ENCODE results near the gene EME2. TPM values are rescaled to one million over a fixed set of nuclear protein-coding genes. Genes with fewer than 3 reads are reported as not detected.
A peak's percentile ranks its signal among the peaks of the same experiment; 100 is the strongest.

Gene EME2
- total RNA-seq, 1 donor from 2014 or later, result 15.3 TPM

DNA sequence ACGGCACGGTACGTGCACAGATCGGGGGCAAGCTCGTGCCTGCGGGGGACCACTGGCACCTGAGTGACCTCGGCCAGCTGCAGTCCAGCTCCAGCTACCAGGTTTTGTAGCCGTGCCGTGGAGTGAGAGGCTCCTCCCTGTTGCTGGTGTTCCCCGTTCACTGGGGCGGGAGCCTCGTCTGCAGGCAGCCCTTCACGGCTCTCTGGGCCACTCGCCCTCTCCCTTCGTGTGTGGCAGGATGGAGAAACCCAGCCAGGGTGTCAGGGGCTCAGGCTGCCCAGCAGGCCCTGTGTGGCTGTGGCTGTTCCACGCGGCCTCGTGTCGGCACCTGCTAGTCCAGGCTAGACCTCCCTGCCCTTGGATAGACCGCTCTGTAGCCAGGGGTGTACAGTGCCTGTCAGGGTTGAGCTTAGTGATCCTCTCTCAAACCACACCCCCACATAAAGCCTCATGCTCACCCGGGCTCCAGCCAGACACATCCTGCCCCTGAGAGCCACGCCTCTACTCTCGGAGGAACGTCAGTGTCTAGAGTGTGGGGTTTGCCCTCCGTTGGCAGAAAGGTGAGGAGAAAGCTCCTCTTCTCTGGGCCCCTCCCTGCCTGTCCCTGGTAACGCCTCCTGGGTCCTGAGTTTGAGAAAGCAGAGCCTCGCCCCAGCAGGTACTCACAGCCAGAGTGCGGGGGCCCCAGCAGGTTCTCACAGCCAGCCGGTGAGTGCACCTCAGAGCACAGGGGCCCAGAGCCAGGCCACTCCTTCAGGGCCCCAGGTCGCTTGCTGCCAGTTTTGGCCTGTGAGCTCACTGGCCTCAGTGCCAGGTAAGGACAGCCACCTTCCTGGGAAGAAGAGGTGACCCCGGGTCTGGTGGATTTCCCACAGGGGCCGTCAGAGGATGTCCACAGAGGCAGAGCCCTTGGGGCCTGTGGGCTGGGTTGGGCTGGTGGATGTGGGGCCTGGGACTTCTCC, 29.0 kb upstream of the EME2 start:
- ATAC-seq, result no peak
- DNase-seq (ENCODE audit: low spot score), result peak; percentile 54
- intact Hi-C loops (cut with DNase I), result no loop called here

- intact Hi-C loops (cut with DNase I), result no loop called here
- ATAC-seq (no peak), DNase-seq (ENCODE audit: low spot score) (peak; percentile 41)
These were observed 28.2 kb upstream of the EME2 start for GRCh38 chr16:1744338-1744840.

DNA sequence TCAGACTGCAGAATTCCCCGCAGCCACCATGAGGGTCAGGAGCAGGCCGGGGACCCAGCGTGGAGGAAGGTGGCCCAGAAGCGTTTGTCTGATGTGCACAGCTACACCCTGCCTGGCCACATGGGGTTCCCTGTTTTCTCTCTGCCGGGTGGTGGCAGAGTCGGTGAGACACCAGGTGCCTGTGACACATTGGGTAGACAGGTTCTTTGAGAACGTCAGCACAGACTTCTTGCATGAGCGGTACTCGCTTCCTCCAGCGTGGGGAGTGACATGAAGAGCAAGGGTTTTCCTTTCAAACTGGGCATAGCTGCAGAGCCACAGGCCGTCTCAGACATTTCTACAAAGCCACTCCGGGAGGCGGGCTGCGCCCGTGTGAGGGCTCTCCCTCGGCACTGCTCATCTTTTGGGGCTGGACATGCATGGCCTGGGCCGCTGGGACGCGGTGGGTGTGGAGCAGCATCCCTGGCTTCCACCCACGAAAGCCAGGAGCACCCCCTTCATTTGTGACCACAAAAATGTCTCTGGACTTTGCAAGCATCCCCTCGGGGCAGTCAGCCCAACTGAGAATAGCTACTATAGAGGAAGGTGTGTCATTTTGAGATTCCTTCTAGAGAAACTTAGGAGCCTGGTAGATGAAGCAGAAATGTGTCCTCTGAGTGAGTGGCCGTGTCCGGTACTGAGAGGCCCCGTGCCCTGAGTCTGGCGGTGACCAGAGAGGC, 27.3 kb upstream of the EME2 start:
- intact Hi-C loops (cut with DNase I), result no loop called here

GRCh38 chr16:1745900-1746692, 26.5 kb upstream of the EME2 start:
- no peak for ATAC-seq
- DNase-seq (ENCODE audit: low spot score), result peak; percentile 47
- intact Hi-C loops (cut with DNase I), result no loop called here

More for the DNA sequence above, 27.3 kb upstream of the EME2 start:
- ATAC-seq (no peak), DNase-seq (ENCODE audit: low spot score) (peak; percentile 44)

DNA sequence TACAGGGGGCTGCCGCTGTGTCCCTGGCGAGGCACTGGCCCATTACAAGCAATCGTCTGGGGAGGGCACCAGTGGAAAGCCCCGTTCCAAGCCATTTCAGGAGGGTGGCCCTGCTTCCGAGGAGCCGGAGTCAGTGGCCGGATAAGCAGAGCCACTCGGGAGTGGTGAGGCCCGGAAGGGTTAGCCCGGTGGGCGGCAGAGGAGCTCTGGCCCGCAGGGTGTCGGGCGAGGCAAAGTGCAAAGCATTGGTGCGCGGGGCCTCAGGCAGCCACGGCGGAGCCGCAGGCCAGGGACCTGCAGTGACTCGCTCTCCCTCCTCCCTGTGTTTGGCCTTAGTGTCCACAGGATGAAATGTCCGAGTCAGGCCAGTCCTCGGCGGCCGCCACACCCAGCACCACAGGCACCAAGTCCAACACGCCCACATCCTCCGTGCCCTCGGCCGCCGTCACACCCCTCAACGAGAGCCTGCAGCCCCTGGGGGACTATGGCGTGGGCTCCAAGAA, 25.9 kb upstream of the EME2 start:
- ATAC-seq, result no peak
- peak; percentile 57 for DNase-seq (ENCODE audit: low spot score)
- intact Hi-C loops (cut with DNase I), result no loop called here

DNA sequence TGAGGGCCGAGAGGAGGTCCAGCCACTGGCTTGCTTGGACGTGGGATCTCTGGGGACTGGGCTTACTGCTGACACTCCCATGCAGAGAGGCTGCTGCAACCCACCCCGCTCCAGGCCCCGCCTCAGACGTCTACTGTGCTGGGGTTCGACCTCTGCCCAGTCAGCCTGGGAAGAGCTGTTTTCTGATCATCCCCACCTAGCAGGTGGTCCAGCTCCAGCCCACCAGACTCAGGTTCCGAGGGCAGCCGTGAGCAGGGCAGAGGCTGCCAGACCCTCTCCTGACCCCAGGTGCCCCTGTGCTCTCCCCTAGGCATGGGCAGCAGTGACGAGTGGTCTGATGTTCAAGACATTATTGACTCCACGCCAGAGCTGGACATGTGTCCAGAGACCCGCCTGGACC, 24.7 kb upstream of the EME2 start:
- intact Hi-C loops (cut with DNase I), result no loop called here
- DNase-seq (ENCODE audit: low spot score) (peak; percentile 46), ATAC-seq (no peak)

GRCh38 chr16:1749152-1750117, 23.2 kb upstream of the EME2 start:
- DNase-seq (ENCODE audit: low spot score) (peak; percentile 45), ATAC-seq (peak; percentile 8)
- intact Hi-C loops (cut with DNase I), result no loop called here

DNA sequence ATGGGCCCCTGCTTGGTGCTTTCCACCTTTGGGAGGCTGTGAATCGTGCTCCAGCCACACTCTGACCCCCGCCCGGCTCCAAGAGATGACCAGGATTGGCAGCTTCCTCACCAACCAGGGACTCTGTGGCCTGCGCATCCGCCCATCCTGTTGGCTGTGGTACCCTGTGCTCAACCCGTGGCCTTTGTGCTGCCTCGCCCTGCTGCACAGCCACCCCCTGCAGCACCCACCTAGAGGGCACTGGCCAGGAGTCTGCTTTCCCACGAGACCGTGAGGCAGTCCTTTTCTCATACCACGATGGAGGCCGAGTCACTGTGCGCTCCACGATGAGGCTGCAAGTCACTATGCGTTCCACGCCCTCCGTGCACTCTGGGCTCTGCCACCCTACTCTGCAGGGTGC, 20.7 kb upstream of the EME2 start:
- intact Hi-C loops (cut with DNase I), result no loop called here
- peak; percentile 56 for DNase-seq (ENCODE audit: low spot score)
- no peak for ATAC-seq

DNA sequence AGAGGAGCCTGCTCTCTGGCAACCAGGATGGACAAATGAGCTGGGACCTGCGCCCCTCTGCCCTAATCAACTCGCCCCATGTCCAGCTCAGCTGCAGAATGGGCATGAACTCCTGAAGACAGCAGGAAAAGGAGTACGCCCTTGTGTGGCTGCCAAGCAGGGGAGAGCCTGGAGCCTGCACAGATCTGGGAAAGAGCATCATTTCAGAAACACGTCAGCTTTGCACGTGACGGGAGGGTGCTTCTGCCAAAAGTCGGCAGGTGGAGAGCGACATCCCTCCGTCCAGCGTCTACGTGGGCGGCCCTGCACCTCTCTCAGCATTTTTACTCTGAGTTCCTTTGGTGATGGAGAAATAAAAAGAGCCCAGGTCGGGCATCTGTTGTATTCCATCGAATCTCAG, 19.8 kb upstream of the EME2 start:
- intact Hi-C loops (cut with DNase I), result no loop called here
- no peak for ATAC-seq
- DNase-seq (ENCODE audit: low spot score), result peak; percentile 38

- DNase-seq (ENCODE audit: low spot score) (no peak), ATAC-seq (no peak)
- intact Hi-C loops (cut with DNase I), result no loop called here
These were observed 18.4 kb upstream of the EME2 start for GRCh38 chr16:1754204-1754603.

DNA sequence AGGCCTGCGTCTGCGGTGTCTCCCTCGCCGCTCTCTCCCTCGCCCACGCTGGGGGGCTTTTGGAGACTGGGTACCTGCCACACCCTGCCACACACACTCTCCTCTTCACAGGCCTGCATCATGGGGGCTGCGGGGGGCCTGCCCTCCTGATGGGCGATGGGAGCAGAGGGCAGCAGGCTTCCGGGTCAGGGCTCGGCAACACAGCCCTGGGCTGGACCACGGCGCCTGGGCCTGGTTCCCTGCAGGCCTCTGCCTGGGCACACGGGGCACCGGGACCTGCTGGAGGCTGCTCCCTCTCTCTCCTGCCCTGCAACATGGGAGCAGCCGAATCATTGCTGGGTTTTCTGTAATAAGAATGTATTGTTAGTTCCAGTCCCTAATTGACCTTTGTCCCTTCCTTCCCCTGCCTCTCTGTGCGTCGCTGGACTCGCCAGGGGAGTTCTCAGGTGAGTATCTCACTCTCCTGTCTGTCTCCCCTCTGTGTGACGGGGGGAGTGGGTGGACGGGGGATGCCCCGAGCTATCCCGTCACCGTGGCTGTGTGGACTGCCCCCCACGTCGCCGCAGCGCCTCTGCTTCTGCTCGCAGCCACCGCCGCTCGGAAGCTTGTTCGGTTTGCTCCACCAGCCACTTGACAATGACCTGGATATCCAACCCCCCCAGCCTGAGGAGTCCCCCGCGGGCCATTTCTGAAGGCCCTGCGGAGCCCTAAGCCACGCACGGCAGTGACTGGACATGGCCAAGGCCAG, 14.7 kb upstream of the EME2 start:
- intact Hi-C loops (cut with DNase I), result no loop called here
- no peak for DNase-seq (ENCODE audit: low spot score)
- ATAC-seq, result no peak

- DNase-seq (ENCODE audit: low spot score) (no peak), ATAC-seq (no peak)
These were observed 13.7 kb upstream of the EME2 start for GRCh38 chr16:1758923-1759322.

DNA sequence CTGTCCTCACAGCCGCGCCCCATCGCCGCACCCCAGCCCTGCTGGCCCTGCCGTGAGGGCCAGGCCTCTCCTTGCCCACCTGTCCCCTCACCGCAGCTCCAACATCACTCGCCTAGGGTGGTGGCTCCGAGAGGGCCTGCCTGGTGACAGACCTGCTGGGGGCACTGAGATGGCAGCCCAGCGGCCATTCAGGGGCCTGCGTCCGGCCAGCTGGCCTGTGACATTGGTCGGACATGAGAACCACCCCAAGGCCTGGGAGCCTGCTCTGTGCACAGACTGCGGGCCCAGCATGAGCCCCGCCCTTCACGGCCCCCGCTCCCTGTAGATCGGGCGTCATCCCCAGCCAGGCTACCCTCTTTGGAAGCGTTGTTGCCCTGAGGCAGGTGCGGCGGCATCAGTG, 13.1 kb upstream of the EME2 start:
- ATAC-seq (no peak), DNase-seq (ENCODE audit: low spot score) (no peak)
- intact Hi-C loops (cut with DNase I), result no loop called here

More at GRCh38 chr16:1758923-1759322, 13.7 kb upstream of the EME2 start:
- intact Hi-C loops (cut with DNase I), result no loop called here

DNA sequence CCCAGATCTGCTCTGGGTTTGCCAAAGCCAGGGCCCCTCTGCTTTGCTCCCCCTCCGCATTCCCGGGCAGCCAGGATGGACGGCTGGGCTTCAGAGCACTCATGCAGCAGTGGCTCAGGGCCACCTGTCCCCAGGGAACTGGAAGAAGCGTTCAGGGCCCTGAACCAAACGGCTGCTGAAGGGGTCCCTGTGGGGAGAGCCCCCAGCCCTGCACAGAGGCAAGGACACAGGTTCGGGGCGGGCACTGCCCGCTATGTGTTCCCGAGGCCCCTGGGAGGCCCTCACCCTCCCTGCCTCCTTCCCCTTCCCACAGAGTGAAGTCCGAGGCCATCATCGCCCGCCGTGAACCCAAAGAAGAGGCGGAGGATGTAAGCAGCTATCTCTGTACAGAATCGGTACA, 11.7 kb upstream of the EME2 start:
- DNase-seq (ENCODE audit: low spot score), result peak; percentile 49
- intact Hi-C loops (cut with DNase I), result no loop called here

GRCh38 chr16:1761751-1762150, 10.9 kb upstream of the EME2 start:
- ATAC-seq (no peak), DNase-seq (ENCODE audit: low spot score) (no peak)
- intact Hi-C loops (cut with DNase I), result no loop called here

More for the DNA sequence above, 11.7 kb upstream of the EME2 start:
- no peak for ATAC-seq

GRCh38 chr16:1762196-1762878, 10.3 kb upstream of the EME2 start:
- ATAC-seq, result no peak
- no peak for DNase-seq (ENCODE audit: low spot score)
- intact Hi-C loops (cut with DNase I), result no loop called here
